Stimulated activated naive CD8-positive, alpha-beta T cell treated with anti-CD3 and anti-CD28 coated beads, Interleukin-15, Interleukin-2, amounts not matched to agents 100 ng/mL and 50 ng/mL, for 24 hours (primary cell): ENCODE measurements around the gene RPS27A.
"Not testable (repeated sequence)": the region's sequence is repeated elsewhere in the genome, so short reads cannot be mapped to it uniquely, and the experiment has no call there.

Source experiments
- H3K27ac Mint-ChIP-seq: one replicate; pipeline ENCODE4 v1.8.0; 2021; ENCODE audit warnings: mild to moderate bottlenecking, mixed read lengths
- H3K27me3 Mint-ChIP-seq: one replicate; pipeline ENCODE4 v1.8.0; 2021; ENCODE audit warnings: mixed read lengths
- H3K36me3 Mint-ChIP-seq: one replicate; pipeline ENCODE4 v1.8.0; 2021; ENCODE audit warnings: low read depth, mixed read lengths
- H3K4me1 Mint-ChIP-seq: one replicate; pipeline ENCODE4 v1.8.0; 2021; ENCODE audit warnings: low read depth, mixed read lengths
- H3K4me3 Mint-ChIP-seq: one replicate; pipeline ENCODE4 v1.8.0; 2021; ENCODE audit warnings: mild to moderate bottlenecking, mixed read lengths
- H3K9me3 Mint-ChIP-seq: one replicate; pipeline ENCODE4 v1.8.0; 2021; ENCODE audit warnings: mixed read lengths

The RPS27A gene

GRCh38 chr2:55232084-55232862, at the start of gene RPS27A, which contains the start of gene CLHC1:
RPS27A (plus strand) TSS chr2:55232688; CDS start chr2:55232825, 137 bp downstream.
CLHC1 (minus strand) TSS chr2:55232293; CDS start chr2:55222411, 9,882 bp downstream.
- H3K27ac Mint-ChIP-seq = peak within 1 kb of the TSS; percentile 99
- H3K9me3 Mint-ChIP-seq = no peaks in the 10 kb centered on the region
- H3K27me3 Mint-ChIP-seq = no peaks in the 10 kb centered on the region
- H3K36me3 Mint-ChIP-seq = peaks cover 70% of the 10 kb centered on the region
- H3K4me1 Mint-ChIP-seq = peaks cover 65% of the 10 kb centered on the region
- H3K4me3 Mint-ChIP-seq = peak within 1 kb of the TSS; percentile 99

- H3K4me1 Mint-ChIP-seq, H3K4me3 Mint-ChIP-seq, H3K27ac Mint-ChIP-seq, H3K9me3 Mint-ChIP-seq, H3K27me3 Mint-ChIP-seq: not testable (repeated sequence)
- peaks cover 16% of the 10 kb centered on the region for H3K36me3 Mint-ChIP-seq
Observed at GRCh38 chr2:55186837-55187236, 45.7 kb upstream of the RPS27A start.

- H3K27me3 Mint-ChIP-seq, H3K4me1 Mint-ChIP-seq, H3K9me3 Mint-ChIP-seq, H3K4me3 Mint-ChIP-seq, H3K27ac Mint-ChIP-seq: not testable (repeated sequence)
- peaks cover 24% of the 10 kb centered on the region for H3K36me3 Mint-ChIP-seq
Observed at GRCh38 chr2:55191888-55192287, 40.6 kb upstream of the RPS27A start.

DNA sequence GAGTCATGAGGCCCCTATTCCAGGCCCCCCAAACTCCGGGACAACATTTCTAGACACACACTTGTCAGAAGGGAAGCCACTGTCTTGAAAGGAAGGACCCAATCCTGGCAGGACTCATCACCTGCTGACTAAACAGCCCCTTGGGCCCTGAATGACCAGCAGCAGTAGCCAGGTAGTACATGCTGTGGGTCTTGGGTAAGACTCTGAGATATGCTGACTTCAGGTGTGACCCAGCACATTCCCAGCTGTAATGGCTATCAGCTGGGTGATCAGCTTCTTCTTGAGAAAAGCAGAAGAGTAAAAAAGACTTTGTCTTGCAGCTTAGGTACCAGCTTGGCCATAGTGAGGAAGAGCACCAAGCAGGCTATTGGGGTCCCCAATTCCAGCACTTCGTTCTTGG, 36.0 kb upstream of the RPS27A start:
- Mint-ChIP-seq H3K27ac (no peak overlapping the region), H3K27me3 (no peaks in the 10 kb centered on the region), H3K36me3 (peaks cover 46% of the 10 kb centered on the region), H3K4me3 (no peak overlapping the region), H3K4me1 (no peaks in the 10 kb centered on the region), H3K9me3 (peaks cover 11% of the 10 kb centered on the region)

GRCh38 chr2:55200416-55200815, 32.1 kb upstream of the RPS27A start:
- peaks cover 62% of the 10 kb centered on the region for H3K36me3 Mint-ChIP-seq
- H3K9me3 Mint-ChIP-seq = peaks cover 14% of the 10 kb centered on the region
- no peaks in the 10 kb centered on the region for H3K27me3 Mint-ChIP-seq
- no peak overlapping the region for H3K4me3 Mint-ChIP-seq
- no peak overlapping the region for H3K27ac Mint-ChIP-seq
- H3K4me1 Mint-ChIP-seq = no peaks in the 10 kb centered on the region

DNA sequence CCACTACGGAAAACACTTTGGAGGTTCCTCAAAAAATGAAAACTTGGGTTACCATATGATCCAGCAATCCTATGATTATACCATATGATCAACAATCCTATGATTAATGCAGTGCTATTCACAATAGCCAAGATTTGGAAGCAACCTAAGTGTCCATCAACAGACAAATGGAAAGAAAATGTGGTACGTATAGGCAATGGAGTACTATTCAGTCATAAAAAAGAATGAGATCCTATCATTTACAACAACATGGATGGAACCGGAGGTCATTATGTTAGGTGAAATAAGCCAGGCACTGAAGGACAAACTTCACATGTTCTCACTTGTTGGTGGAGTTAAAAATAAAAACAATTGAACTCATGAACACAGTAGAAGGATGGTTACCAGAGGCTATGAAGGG, 28.0 kb upstream of the RPS27A start:
- no peak overlapping the region for H3K27ac Mint-ChIP-seq
- H3K36me3 Mint-ChIP-seq = peaks cover 44% of the 10 kb centered on the region
- H3K4me3 Mint-ChIP-seq = no peak overlapping the region
- H3K4me1 Mint-ChIP-seq = no peaks in the 10 kb centered on the region
- no peaks in the 10 kb centered on the region for H3K27me3 Mint-ChIP-seq
- peaks cover 13% of the 10 kb centered on the region for H3K9me3 Mint-ChIP-seq

- no peaks in the 10 kb centered on the region for H3K27me3 Mint-ChIP-seq
- H3K9me3 Mint-ChIP-seq = peaks cover 10% of the 10 kb centered on the region
- H3K4me3 Mint-ChIP-seq = no peak overlapping the region
- H3K4me1 Mint-ChIP-seq = no peaks in the 10 kb centered on the region
- H3K27ac Mint-ChIP-seq = no peak overlapping the region
- peaks cover 40% of the 10 kb centered on the region for H3K36me3 Mint-ChIP-seq
Observed at GRCh38 chr2:55204950-55205349, 27.5 kb upstream of the RPS27A start.

GRCh38 chr2:55213822-55214221, 18.7 kb upstream of the RPS27A start:
- no peaks in the 10 kb centered on the region for H3K9me3 Mint-ChIP-seq
- no peaks in the 10 kb centered on the region for H3K4me1 Mint-ChIP-seq
- no peak overlapping the region for H3K4me3 Mint-ChIP-seq
- H3K36me3 Mint-ChIP-seq = no peaks in the 10 kb centered on the region
- H3K27ac Mint-ChIP-seq = no peak overlapping the region
- H3K27me3 Mint-ChIP-seq = no peaks in the 10 kb centered on the region

GRCh38 chr2:55223958-55224760, 8.3 kb upstream of the RPS27A start:
- Mint-ChIP-seq H3K4me3 (peak overlapping the region; percentile 78), H3K27ac (peak overlapping the region; percentile 73), H3K36me3 (peaks cover 11% of the 10 kb centered on the region), H3K9me3 (no peaks in the 10 kb centered on the region), H3K27me3 (no peaks in the 10 kb centered on the region), H3K4me1 (peaks cover 41% of the 10 kb centered on the region)

DNA sequence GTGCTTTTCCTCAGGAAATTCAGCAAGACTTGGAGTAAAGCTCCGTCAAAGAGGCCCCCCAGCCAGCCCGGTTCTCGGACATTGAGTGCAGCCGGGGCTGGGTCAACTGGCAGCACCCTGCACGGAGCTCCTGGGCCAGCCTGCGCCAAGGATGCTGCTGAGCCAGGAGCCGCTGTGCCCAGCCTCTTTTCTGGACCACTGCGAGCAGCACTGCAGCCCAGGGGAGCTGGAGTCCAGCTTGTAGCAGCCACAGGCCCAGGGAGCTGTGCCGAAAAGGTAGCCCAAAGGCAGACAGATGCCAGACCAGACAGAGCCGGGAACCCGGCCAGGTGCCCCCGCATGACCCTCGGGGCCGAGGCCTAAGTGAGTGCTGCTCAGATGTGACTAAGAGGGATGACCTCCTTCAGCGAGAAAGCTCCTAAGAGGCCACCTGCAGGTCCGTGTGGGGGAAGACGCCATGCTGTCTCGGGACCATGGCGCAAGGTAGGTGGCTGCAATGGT, 7.7 kb upstream of the RPS27A start:
- no peaks in the 10 kb centered on the region for H3K9me3 Mint-ChIP-seq
- H3K4me3 Mint-ChIP-seq = no peak overlapping the region
- no peak overlapping the region for H3K27ac Mint-ChIP-seq
- no peaks in the 10 kb centered on the region for H3K27me3 Mint-ChIP-seq
- peaks cover 15% of the 10 kb centered on the region for H3K36me3 Mint-ChIP-seq
- peaks cover 45% of the 10 kb centered on the region for H3K4me1 Mint-ChIP-seq

- Mint-ChIP-seq H3K36me3 (peaks cover 20% of the 10 kb centered on the region), H3K27ac (no peak overlapping the region), H3K27me3 (no peaks in the 10 kb centered on the region), H3K9me3 (no peaks in the 10 kb centered on the region), H3K4me1 (peaks cover 49% of the 10 kb centered on the region), H3K4me3 (no peak overlapping the region)
Observed at GRCh38 chr2:55225481-55226020, 6.9 kb upstream of the RPS27A start.

DNA sequence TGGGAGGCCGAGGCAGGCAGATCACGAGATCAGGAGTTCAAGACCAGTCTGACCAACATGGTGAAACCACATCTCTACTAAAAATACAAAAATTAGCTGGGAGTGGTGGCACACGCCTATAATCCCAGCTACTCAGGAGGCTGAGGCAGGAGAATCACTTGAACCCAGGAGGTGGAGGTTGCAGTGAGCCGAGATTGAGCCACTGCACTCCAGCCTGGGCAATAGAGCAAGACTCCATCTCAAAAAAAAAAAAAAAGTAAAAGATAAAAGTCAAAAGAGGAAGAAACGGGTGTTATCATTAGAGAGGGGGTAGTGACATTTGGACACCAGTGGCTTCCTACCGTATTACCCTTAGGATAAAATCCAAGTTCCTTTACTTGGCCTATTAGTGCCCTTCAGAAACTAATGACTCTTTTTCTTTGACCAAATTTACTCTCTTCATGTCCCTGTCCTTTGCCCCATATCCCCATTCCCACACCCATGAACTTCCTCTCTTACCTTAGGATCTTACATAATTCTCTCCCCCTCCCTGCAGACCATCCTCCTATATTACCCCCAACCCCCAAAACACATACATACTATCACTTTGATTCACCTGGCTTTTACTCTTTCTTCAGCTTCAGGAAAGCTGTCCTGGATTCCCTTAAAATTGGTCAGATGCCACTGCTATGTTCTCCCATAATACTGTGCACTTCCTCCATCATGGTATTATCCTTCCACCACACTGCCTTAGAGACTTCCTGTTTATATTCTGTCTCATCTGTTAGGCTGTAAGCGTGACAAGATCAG, 4.9 kb upstream of the RPS27A start:
- H3K9me3 Mint-ChIP-seq, H3K27me3 Mint-ChIP-seq: not testable (repeated sequence)
- Mint-ChIP-seq H3K36me3 (peaks cover 25% of the 10 kb centered on the region), H3K4me3 (peak overlapping the region; percentile 15), H3K4me1 (peaks cover 41% of the 10 kb centered on the region), H3K27ac (peak overlapping the region; percentile 8)

DNA sequence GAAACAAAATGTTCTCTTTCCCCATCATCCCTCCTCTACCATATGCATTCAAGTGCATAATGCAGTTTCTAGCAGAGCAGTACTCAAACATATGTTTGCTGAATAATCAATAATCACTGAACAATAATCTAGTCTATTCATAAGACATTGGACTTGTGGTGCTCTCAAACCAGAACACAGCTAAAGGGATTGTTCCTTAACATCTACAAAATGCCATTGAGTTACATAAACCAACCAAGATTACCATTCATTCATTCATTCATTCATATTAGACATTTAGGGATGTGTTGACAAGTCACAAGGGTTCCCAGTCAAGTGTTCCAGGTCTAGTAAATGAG, 4.3 kb upstream of the RPS27A start:
- peak overlapping the region; percentile 15 for H3K4me3 Mint-ChIP-seq
- peak overlapping the region; percentile 8 for H3K27ac Mint-ChIP-seq
- H3K36me3 Mint-ChIP-seq = peaks cover 30% of the 10 kb centered on the region
- H3K4me1 Mint-ChIP-seq = peaks cover 38% of the 10 kb centered on the region
- no peaks in the 10 kb centered on the region for H3K9me3 Mint-ChIP-seq
- H3K27me3 Mint-ChIP-seq = no peaks in the 10 kb centered on the region

- peak overlapping the region; percentile 13 for H3K27ac Mint-ChIP-seq
- H3K27me3 Mint-ChIP-seq = no peaks in the 10 kb centered on the region
- H3K4me1 Mint-ChIP-seq = peaks cover 48% of the 10 kb centered on the region
- no peaks in the 10 kb centered on the region for H3K9me3 Mint-ChIP-seq
- peaks cover 41% of the 10 kb centered on the region for H3K36me3 Mint-ChIP-seq
- H3K4me3 Mint-ChIP-seq = no peak overlapping the region
Observed at GRCh38 chr2:55229221-55229620, 3.3 kb upstream of the RPS27A start.
